Stimulated activated CD8-positive, alpha-beta memory T cell treated with anti-CD3 and anti-CD28 coated beads, Interleukin-7, amount 100 ng/mL, for 48 hours (primary cell): ENCODE data around the gene TET3.
A peak's percentile ranks its signal among the peaks of the same experiment; 100 is the strongest.

ENCODE experiments used
- DNase-seq, 2 donors: peaks; one replicate each; pipeline ENCODE4 v3.0.0-alpha.2; 2020; ENCODE audit warnings: low read depth in 1 of 2; ENCODE audit errors: extremely low read depth in 1 of 2

TET3 gene

DNA sequence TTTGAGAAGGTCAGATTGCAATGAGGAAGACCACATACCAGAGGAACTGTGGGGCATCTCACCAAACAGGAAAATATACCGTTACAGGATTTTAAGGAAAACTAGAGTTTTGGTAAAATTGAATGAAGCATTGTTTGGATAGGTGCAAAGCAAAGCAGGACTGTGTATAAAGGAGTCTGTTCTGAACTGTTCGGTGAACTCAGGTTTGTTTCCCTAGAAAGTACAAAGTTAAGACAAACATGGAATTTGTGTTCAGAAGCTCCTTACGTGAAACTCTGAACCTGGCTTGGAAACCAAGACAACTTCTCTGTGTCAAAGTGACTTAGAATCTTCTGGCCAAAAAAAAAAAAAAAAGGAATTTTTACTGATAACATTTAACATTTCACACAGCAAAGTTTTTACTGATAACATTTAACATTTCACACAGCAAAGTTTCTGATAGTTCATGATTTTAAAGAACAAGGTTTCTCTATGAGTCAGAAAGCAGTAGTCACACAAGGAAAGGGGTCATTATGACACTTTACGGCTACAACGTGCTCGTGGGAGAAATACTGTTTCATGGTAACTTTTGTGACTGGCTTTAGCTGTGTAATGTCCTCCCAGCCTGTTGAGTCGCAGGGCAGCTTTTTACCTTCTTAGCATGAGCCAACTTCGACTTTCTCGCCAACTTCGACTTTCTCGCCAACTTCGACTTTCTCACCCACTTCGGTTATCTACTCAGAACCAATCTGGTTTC, 21.2 kb upstream of the TET3 start:
- no peak for DNase-seq

DNA sequence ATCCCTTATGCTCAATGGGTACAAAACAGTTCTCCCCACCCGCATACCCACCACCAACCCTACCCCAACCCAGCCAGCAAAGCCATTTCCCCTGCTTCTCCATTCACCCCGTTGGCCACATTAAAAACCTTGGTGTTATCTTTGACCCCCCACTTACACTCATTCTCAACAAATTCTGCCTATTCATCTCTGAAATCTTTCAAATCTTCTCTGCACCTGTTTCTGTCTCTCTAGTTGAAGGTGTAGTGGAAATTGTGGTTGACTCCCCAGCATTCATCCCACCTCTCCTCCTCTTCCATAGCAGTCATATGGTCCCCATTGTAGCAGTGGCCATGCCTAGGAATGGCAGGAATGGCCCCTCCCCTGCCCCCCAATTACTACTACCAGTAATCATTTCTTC, 20.5 kb upstream of the TET3 start:
- DNase-seq: no peak

DNA sequence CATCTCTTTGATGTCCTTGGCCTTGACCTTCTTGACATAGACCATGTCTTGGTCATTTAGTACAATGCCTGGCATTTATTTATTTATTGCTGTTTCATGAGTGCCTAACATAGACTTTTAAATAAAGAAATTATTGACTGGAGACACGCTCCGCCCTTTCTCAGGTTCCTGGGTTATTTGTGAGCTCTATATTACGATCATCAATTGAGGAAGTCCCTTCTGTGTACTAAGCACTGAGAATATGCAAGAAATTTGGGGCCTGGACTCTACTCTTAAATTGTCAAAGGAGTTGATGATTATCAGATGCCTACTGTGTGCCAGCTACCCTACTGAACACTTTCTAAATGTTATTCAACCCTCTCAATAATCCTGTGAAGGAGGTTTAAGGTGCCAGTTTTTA, 19.7 kb upstream of the TET3 start:
- no peak for DNase-seq

DNA sequence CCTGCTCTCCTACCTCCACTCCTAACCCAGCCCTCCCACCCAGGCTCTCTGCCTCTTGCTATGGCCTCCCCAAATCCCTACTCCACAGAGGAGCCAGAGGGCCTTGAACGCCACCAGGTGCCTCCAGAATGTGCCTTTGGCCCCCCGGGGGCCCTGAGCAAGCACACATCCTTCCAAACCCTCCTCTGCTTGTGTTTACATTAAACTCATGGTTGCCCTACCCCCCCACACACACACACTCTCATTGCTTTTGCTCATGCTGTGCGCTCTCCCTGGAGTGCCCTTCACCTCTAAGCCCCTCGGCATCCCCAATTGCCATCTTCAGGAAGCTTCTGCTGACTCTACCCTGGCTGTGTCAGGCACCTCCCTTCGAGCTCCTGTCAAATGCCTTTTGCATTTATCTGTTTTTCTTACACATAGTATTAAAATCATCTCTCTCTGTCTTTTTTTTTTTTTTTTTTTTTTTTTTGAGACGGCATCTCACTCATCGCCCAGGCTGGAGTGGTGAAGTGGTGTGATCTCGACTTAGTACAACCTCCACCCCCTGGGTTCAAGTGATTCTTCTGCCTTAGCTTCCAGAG, 16.3 kb upstream of the TET3 start:
- no peak for DNase-seq

DNA sequence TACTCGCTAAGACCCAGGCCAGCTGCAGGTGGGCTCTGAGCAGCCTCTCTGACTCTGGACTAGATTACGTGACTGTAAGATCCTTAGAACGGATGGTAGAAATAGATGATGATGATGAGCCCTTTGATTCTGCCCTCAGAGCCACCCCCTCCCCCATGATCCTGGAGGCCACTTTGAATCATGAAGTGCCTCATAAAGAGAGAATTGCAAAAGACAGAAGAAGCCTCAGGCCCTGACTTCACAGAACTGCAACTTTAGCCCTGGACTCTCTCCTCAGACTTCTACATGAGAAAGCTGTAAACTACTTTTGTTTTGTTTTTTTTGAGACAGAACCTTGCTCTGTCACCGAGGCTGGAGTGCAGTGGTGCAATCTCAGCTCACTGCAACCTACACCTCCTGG, 15.4 kb upstream of the TET3 start:
- no peak for DNase-seq

DNA sequence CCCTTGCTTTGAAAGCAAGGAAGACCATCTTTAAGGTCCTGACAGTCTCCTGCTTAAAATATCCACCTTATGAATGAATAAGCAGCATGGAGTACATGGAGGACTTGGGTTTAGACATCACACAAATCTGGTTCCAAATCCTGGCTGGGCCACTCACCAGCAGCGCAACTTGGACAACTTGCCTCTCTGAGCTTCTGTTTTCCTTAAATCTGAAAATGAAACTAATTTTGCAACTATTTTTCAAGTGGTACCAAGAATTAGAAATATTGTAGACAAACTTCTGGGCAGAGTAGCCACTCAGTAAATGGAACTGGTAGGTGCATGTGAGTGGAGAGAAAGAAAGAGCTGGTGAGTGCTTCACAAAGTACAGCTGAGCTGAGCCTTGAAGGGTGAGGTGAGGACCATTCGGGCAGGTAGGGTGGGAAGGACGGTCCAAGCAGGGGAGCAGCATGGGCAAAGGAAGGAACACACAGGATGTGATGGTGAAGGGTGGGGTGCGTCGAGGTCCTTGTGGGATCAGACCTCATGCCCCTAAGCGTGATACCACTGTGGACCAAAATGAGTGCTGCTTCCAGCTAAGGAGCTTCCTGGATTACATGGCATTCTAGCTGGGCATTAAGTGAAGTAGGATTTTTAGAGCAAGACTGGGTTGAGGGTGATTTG, 14.4 kb upstream of the TET3 start:
- DNase-seq: no peak

DNA sequence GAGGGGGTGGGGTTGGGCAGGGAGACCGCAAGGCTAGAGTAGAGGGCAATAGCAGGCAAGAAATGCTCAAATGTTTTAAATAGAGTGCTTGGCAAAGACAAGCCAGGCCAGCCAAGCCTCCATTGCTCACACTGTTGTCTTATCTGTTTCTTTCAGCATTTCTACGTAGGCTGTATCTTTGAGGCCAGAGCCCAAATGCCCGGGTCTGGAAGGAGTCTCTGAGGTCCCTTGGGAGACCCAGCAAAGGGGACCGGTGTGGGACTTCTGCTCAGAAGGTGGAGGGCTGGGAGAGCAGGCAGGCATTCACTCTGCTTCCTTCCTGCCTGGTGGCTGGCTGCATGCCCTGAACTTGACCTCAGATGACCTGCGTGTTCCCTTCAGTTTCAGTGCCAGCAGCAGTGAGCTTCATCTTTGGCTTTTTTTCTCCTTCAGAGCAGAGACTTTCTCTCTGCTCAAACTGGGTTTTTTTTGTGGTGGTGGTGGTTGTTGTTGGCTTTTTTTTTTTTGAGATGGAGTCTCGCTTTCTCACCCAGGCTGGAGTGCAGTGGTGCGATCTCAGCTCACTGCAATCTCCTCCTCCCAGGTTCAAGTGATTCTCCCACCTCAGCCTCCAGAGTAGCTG, 13.7 kb upstream of the TET3 start:
- DNase-seq: no peak

DNA sequence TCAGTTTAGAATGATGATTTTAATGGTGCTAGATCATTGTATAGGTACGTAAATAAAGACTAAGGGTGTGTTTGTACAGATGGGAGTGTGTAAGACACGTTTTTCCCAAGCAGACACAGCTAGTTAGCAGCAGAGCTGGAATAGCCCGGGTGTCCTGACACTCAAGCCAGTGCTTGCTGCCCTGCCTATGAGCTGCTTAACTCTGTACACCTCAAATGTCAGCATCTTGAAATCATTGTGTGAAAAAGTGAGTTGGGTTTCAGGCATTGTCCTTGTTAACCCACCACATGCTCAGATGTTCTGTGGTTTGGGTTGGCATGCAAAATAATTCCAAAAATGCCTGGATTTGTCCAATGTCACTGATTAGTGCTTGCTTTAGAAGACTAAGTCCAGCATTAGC, 13.0 kb upstream of the TET3 start:
- DNase-seq: no peak

DNA sequence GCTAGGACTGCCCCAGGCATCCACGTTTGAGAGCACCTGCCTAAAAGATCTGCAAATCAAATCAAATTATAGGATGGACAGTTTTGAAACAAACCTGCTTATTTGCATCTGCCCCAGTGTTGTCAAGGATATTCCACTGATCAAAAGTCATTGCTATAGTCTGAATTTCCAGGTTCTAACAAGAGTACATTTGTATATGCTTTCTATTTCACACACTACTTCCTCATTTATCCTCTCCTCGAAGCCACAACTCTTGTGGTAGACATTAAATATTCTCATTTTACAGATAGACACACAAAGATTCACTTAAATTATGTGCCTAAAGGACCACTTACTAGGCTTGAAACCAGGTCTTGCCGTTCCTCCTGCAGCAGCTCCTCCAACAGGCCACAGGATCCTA, 11.9 kb upstream of the TET3 start:
- no peak for DNase-seq

DNA sequence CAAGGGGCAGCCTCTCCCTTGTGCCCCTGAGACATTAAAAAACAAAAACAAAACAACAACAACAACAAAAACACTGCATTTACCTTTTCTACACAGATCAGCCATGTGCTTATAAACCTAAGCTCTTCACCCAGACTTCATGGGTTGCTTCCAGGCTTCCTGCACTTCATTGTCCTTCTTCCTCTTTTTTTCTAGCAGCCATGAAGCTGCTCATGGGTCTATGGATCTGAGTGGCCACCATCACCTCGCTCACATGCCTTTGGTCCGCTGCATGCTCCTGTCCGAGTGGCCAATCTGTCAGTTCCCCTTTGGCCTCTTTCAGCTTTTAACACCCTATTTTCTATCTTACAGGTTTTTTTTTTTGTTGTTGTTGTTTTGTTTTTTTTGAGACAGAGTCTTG, 9.0 kb upstream of the TET3 start:
- no peak for DNase-seq

DNA sequence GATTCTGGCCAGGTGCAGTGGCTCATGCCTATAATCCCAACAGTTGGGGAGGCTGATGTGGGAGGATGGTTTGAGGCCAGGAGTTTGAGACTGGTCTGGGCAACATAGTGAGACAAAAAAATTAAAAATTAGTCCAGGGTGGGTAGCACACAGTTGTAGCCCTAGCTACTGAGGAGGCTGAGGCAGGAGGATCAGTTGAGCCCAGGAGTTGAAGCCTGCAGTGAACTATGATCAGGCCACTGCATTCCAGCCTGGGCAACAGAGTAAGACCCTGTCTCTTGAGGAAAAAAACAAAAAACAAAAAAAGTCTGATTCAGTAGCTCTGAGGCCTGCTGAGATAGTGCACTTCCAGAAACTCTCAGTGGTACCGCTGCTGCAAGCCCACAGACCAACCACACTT, 7.9 kb upstream of the TET3 start:
- no peak for DNase-seq

DNA sequence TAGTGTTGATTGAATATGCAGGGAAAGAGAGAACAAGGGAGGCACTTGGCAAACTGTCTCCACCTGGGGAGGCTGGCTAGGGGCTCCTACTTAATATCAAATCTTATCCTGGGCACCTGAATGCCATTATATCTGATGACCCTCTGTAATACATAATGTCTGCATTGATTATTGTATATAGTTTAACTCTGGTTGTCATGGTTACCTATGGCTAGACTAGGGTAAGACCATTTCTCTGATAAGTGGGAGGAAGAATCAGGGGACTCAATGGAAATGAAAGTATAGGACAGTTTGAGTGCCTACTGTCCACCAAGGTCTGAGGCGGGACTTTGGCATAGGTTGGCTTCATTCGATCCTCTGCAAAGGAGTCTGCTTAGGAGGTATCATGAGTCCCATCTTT, 7.2 kb upstream of the TET3 start:
- DNase-seq: no peak

DNA sequence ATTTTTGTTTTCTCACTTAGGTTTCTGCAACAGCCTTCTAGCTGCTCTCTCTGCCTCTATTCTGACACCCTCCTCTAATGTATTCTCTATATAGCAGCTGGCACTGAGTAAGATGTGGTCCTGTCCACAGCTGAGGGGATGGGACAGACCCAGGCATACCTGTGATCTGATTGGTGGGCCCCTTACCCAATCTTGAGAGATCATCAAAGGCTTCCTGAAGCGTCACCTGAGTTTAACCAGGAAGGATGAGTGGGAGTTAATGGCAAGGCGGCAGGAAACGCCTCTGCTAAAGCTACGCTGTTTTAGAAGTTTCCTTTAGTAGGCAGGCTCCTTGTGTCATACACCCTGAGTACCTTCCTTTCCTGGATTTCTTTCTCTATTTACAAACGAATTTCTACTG, 5.7 kb upstream of the TET3 start:
- DNase-seq: peak in 1 of 2 donors; percentile 73

DNA sequence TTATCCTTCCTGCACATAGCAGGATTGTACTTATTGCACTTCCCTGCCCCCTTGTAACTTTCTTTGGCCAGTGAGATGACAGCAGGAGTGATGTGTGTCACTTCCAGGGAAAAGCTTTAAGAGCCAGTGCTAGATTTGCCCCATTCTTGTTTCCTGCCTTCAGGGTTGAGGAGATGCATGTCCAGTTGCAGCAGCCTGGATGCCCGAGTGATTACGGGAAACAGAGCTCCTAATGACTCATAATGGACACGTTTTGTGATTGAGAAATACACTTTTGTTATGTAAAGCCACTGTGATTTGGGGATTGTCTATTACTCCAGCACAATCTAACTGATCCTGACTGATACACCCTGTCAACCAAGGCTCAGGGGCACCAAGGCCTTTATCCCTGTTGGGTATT, 5.0 kb upstream of the TET3 start:
- DNase-seq: no peak

DNA sequence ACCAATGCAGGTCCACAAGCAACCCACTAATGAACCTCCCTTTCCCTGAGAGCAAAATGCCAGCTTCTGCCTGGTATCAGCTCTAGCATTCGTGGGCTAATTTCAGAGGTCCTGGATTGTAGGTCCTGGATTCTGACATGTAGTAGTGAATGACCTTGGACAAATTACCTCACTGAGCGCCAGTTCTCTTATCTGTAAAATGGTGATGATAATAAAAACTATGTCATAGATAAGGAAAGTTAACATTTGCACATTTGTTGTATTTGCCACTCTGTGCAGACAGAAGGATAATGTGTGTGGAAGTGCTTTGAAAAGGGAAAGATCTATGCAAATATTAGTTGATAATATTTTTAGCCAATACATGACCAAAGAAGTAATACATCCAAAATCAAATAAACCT, 4.1 kb upstream of the TET3 start:
- no peak for DNase-seq

DNA sequence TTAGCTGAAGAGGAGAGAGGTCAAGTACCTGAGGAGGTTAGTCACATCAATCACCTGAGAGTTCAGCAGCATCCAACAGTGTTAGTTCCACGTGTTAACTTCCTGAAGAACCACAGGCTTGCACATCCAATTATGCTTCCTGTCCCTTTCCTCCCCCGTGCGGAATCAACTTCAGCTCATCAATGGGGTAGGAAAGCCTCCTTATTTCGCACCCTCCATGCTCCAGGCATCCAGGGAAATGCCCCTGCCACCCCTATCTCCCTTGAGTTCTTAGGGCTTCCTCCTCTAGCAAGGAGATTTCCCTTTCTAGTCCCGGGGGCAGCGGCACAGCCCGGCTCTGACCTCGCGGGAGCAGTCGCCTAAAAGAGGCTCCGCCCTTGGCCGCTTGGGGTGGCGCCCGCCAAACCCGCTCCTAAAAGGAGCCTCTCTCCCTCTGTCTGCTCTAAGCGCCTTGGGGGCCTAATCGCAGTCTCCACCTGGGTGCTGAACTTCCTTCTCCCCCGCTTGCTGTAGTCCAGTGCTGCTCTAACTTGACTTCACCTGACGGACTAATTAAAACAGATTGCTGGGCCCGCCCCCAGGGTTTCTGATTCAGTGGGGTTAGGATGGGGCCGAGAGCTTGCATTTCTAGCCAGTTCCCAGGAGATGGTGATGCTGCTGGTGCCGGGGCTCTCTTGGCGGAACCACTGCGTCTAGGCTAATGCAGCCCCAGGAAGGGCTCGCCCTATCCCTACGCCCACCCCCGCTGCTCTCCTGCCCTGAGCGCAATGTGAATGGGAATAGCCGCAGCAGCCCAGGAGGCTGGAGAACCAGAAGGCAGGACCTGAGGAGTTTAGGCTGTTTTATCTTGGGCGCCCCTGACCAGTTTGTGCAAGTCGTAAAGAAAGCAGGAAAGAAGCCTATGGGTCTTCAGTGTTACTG, 3.4 kb upstream of the TET3 start:
- no peak for DNase-seq

DNA sequence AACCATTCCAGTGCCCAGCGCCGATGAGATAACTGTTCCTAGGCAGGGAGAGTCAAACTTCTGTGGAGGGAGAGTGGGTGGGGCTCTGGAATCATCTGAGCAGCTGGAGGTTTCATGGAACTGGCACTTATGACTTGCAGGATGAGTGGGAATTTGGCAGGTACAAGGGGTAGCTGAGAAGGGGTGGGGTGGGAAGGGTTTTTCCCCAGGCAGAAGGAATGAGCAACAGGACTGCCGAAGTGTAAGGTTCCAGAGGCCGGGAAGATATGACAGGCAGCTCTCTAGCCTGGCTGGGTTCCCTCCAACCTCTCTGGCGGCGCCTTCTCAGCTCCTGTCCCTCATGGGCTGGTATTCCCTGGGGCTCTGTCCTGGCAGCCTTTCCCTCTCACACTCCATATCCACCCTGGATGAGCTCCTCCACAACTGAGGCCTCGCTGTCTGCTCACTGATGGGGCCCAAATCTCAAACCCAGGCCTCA, 2.5 kb upstream of the TET3 start:
- DNase-seq: no peak

DNA sequence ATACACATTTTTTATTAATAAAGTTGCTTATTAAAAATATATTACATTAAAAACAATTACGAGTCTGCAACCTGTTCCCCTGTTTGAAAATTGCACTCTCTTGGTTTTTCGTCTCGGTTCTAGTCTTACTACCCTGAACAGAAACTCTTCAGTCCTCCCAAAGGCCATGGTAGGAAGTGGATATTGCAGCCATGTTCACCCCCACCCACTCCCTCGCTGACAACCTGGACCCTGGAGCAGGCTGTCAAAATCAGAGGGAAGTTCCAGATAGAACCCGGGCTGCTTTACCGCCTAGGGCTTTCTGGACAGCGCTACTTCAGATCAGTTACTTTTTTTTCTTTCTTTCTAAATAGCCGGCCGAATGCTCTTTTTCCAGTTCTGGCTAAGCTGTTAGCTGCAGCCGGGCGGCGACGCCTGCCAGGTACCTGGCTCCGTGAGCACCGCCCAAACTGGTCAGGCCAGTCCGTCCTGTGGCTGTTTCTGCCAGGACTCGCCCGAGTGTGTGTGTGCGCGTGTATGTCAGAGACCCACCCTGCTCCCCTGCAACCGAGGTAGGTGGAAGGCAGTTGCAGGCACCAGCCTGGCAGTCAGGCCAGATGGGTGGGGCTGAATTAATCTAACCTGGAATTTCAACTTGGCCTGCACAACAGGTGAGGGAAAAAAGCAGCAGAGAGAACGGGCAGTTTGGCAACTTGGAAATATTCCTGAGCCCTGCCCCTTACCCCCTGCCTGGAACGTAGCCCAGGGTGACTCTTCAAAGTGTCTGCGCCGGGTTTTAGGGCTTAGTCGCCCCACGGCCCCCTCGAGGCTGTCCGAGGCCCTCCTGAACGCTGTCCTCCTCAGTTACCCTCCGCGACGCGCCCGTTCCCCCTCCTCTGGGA, 1.1 kb upstream of the TET3 start:
- DNase-seq: no peak

DNA sequence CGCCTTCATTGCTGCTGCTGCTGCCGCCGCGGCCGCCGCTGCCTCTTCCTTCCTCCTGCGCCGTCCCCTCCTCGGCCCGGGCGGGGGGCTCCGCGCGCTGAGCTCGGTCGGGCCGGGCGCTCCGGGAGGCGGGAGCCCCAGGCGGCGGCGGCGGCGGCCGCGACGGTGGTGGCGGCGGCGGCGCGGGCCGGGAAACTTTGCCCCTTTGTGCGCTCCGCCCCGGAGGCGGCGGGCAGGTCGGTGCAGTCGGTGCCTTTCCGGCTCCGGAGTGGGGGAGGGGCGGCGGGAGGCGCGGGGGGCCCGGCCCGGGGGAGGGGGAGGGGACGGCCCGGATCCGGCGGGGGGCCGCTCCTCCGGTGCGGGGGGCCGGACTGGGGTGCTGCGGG, 205 bp downstream of the TET3 start:
- no peak for DNase-seq
